GM18505 (cell line): Measurements from ENCODE around the gene DNAH2.

Experiments used
- ATAC-seq: cut with Tn5 transposase; IDR thresholded peaks from one replicate; pipeline ENCODE4 v1.9.1; 2021; ENCODE audit not compliant: unreplicated experiment
- POLR2A ChIP-seq: IDR thresholded peaks from 4 replicates; pipeline ENCODE4 v1.6.1; 2011; ENCODE audit warnings: borderline replicate concordance; ENCODE audit not compliant: insufficient read depth, insufficient read length; ENCODE audit errors: extremely low read depth

DNAH2 gene

GRCh38 chr17:7706631-7707354, 10.8 kb upstream of the DNAH2 start:
- TF ChIP-seq POLR2A: no peak
- ATAC-seq: no peak

- TF ChIP-seq POLR2A: no peak
- ATAC-seq: no peak
Observed at GRCh38 chr17:7707446-7707845, 10.1 kb upstream of the DNAH2 start.

DNA sequence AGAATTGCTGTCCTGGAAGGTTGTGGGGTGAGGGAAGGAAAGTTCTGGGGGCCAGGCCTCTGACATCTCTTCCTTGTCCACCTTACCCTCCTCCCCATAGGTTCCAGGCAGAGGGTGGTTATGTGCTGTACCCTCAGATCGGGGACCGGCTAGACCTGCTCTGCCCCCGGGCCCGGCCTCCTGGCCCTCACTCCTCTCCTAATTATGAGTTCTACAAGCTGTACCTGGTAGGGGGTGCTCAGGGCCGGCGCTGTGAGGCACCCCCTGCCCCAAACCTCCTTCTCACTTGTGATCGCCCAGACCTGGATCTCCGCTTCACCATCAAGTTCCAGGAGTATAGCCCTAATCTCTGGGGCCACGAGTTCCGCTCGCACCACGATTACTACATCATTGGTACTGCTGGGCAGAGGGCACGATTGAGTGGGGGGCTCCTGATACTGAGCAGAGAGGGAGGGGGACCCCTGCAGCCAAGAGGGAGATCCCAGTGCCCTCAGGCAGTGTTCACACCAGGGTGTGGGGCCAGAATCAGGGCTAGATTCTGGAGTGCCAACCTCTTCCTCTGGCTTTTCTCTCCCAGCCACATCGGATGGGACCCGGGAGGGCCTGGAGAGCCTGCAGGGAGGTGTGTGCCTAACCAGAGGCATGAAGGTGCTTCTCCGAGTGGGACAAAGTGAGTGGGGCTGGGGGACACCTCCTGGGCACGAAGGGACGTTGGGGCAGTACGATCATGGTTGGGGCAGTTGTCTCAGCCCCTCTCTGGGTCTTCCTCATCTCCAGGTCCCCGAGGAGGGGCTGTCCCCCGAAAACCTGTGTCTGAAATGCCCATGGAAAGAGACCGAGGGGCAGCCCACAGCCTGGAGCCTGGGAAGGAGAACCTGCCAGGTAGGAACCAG, 9.4 kb upstream of the DNAH2 start:
- no peak for ATAC-seq
- no peak for TF ChIP-seq POLR2A

GRCh38 chr17:7709031-7709430, 8.5 kb upstream of the DNAH2 start:
- ATAC-seq: no peak
- TF ChIP-seq POLR2A: no peak

- no peak for ATAC-seq
- no peak for TF ChIP-seq POLR2A
Observed at GRCh38 chr17:7710301-7710700, 7.2 kb upstream of the DNAH2 start.

- ATAC-seq: no peak
- no peak for TF ChIP-seq POLR2A
Observed at GRCh38 chr17:7711051-7711755, 6.3 kb upstream of the DNAH2 start.

GRCh38 chr17:7712111-7712771, 5.3 kb upstream of the DNAH2 start:
- ATAC-seq: no peak
- no peak for TF ChIP-seq POLR2A

DNA sequence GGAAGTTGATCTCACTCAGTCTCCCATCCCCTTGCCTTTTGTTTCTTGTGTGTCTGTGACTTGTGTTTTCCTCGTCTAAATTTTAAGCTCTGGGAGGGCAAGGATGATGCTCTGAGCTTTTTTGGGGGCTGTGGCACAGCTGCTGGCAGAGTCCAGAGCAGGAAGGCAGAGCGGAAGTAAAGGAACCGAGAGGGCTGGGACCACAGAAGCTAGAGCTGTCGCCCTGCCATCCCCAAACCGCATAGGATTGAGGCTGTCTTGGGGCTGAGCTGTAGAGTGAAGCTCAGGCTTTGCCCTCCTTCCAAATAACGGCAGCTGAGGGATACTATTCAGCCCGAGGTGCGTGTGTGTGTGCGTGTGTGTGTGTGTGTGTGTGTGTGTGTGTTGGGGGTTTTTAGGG, 3.8 kb upstream of the DNAH2 start:
- ATAC-seq: no peak
- no peak for TF ChIP-seq POLR2A

- TF ChIP-seq POLR2A: no peak
- ATAC-seq: no peak
Observed at GRCh38 chr17:7714721-7715594, 2.6 kb upstream of the DNAH2 start.

GRCh38 chr17:7715936-7716886, 1.3 kb upstream of the DNAH2 start:
- TF ChIP-seq POLR2A: no peak
- ATAC-seq: no peak

DNA sequence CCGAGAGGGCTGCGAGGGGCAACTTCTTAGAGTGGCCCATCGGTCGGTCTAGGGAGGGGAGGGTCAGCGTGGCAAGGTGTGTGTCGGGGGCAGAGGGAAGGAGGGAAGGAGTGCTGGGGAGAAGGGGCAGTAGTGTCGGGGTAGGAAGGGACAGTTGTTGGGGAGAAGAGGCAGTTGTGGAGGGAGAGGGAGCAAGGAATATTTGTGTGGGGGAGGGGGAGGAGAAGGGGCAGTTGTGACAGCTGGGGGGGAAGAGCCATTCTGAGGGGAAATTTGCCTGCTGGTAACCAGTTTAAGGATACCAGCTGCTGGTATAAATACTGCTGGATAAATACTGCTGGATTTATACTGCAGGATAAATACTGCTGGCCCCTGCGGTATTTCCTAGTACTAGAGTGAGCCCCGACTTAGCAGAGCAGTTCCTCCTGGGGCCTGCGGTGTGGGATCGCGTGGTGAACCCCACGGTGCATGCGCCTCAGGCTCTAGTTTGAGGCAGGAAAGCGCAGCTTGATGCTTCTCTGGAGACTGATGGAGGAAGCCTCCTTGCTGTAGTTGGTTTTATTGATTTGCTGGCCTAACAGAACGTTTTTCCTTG, 309 bp downstream of the DNAH2 start:
- ATAC-seq: no peak
- no peak for TF ChIP-seq POLR2A

GRCh38 chr17:7719661-7720060, 2.1 kb downstream of the DNAH2 start:
- no peak for TF ChIP-seq POLR2A
- no peak for ATAC-seq

- TF ChIP-seq POLR2A: no peak
- ATAC-seq: no peak
Observed at GRCh38 chr17:7720125-7720524, 2.6 kb downstream of the DNAH2 start.
